GM23338 (cell line): ENCODE measurements around the gene PRSS33.
A peak's percentile ranks its signal among the peaks of the same experiment; 100 is the strongest.

Experiments used
- CREB1 ChIP-seq: fragments of 250-450 bp; sonication (Bioruptor Pico); IDR thresholded peaks from 2 replicates; pipeline ENCODE4 v1.5.0; 2020; ENCODE audit warnings: low read depth, mild to moderate bottlenecking, moderate library complexity
- CTCF ChIP-seq, 2 experiments: fragments of 200-600 bp in 1 of 2; sonication (generic) in 1 of 2; conservative IDR thresholded peaks; 2 replicates each; pipeline versions ENCODE4 v1.5.1 to v1.6.1; 2016 to 2017; ENCODE audit warnings: antibody characterized with exemption in 2 of 2, low read depth in 2 of 2, mild to moderate bottlenecking in 2 of 2, moderate library complexity in 1 of 2
- EZH2 ChIP-seq: fragments of 200-600 bp; sonication (generic); IDR thresholded peaks from one replicate; pipeline ENCODE4 v1.8.0; 2017; ENCODE audit warnings: antibody characterized with exemption, mild to moderate bottlenecking, low read depth; ENCODE audit not compliant: unreplicated experiment
- EZH2phosphoT487 ChIP-seq: fragments of 200-600 bp; sonication (generic); IDR thresholded peaks from one replicate; pipeline ENCODE4 v1.8.1; 2018; ENCODE audit warnings: antibody characterized with exemption; ENCODE audit not compliant: unreplicated experiment
- JUNB ChIP-seq: IDR thresholded peaks from one replicate; pipeline ENCODE4 v1.6.1; 2016; ENCODE audit warnings: antibody characterized with exemption; ENCODE audit not compliant: unreplicated experiment
- POLR2AphosphoS5 ChIP-seq: IDR thresholded peaks from 2 replicates; pipeline ENCODE4 v1.6.1; 2016; ENCODE audit warnings: antibody characterized with exemption, low read depth
- ZNF462 ChIP-seq: fragments of 250-450 bp; sonication (Bioruptor Pico); IDR thresholded peaks from 2 replicates; pipeline ENCODE4 v1.5.0; 2020; ENCODE audit warnings: mild to moderate bottlenecking, moderate library complexity

- TF ChIP-seq EZH2phosphoT487 (no peak), CTCF (conservative IDR thresholded peaks at IDR 0.05; ENCODE audit: low read depth in 2 of 2) (no peak), ZNF462 (CRISPR knock-in tag) (no peak), EZH2 (no peak), POLR2AphosphoS5 (peak; percentile 70), CREB1 (no peak), JUNB (no peak)
Measured at GRCh38 chr16:2751577-2752034, 35.8 kb downstream of the PRSS33 start.
